Astrocyte (in vitro differentiated cells and primary cell): ENCODE measurements around the gene NACC1. TPM values are rescaled to one million over a fixed set of nuclear protein-coding genes. Genes with fewer than 3 reads are reported as not detected.

Experiments used
- DNase-seq: peaks from one replicate; pipeline ENCODE4 v3.0.0-alpha.2; 2010; ENCODE audit warnings: low read depth
- FAIRE-seq: peaks from 2 replicates; lab custom pipeline; 2011; peaks lifted over from hg19 to GRCh38; lab: Jason Lieb, UNC
- H2AFZ ChIP-seq: 2 replicates; pipeline ENCODE4 v1.6.0; 2012; ENCODE audit warnings: low read depth, low read length, inconsistent platforms
- H3K27ac ChIP-seq: 2 replicates; pipeline ENCODE4 v1.5.1; 2011; ENCODE audit warnings: low read depth, low read length, inconsistent platforms
- H3K27me3 ChIP-seq: 2 replicates; pipeline ENCODE4 v1.6.0; 2011; ENCODE audit warnings: low read length, inconsistent platforms; ENCODE audit not compliant: insufficient read depth
- H3K36me3 ChIP-seq: 2 replicates; pipeline ENCODE4 v1.5.1; 2011; ENCODE audit warnings: low read length, inconsistent platforms; ENCODE audit not compliant: insufficient read depth
- H3K4me1 ChIP-seq: 2 replicates; pipeline ENCODE4 v1.5.1; 2011; ENCODE audit warnings: low read length, inconsistent platforms; ENCODE audit not compliant: insufficient read depth
- H3K4me2 ChIP-seq: 2 replicates; pipeline ENCODE4 v1.6.0; 2012; ENCODE audit warnings: low read length, inconsistent platforms
- H3K4me3 ChIP-seq: 2 replicates; pipeline ENCODE4 v1.5.1; 2011; ENCODE audit warnings: low read depth, mild to moderate bottlenecking, low read length, inconsistent platforms; ENCODE audit not compliant: insufficient read depth
- H3K79me2 ChIP-seq: 2 replicates; pipeline ENCODE4 v1.6.0; 2012; ENCODE audit warnings: mild to moderate bottlenecking, low read length, inconsistent platforms; ENCODE audit not compliant: insufficient read depth
- H3K9ac ChIP-seq: 2 replicates; pipeline ENCODE4 v1.6.0; 2012; ENCODE audit warnings: mild to moderate bottlenecking, low read length, inconsistent platforms
- H3K9me3 ChIP-seq: 2 replicates; pipeline ENCODE4 v1.5.1; 2012; ENCODE audit warnings: low read depth, mild to moderate bottlenecking, low read length, inconsistent platforms; ENCODE audit not compliant: insufficient read depth
- H4K20me1 ChIP-seq: 2 replicates; pipeline ENCODE4 v1.6.0; 2012; ENCODE audit warnings: low read length, inconsistent platforms; ENCODE audit not compliant: insufficient read depth
- H3K27ac Mint-ChIP-seq: one replicate; pipeline ENCODE4 v1.8.0; 2021; ENCODE audit warnings: mild to moderate bottlenecking, mixed read lengths; ENCODE audit not compliant: unreplicated experiment
- H3K27me3 Mint-ChIP-seq: one replicate; pipeline ENCODE4 v1.8.0; 2021; ENCODE audit warnings: low read depth, mixed read lengths; ENCODE audit not compliant: unreplicated experiment
- H3K36me3 Mint-ChIP-seq: one replicate; pipeline ENCODE4 v1.8.0; 2021; ENCODE audit warnings: low read depth, mixed read lengths; ENCODE audit not compliant: unreplicated experiment
- H3K4me1 Mint-ChIP-seq: one replicate; pipeline ENCODE4 v1.8.0; 2021; ENCODE audit warnings: low read depth, mixed read lengths; ENCODE audit not compliant: unreplicated experiment
- H3K4me3 Mint-ChIP-seq: one replicate; pipeline ENCODE4 v1.8.0; 2021; ENCODE audit warnings: mild to moderate bottlenecking, moderate library complexity, mixed read lengths; ENCODE audit not compliant: unreplicated experiment
- H3K9me3 Mint-ChIP-seq: one replicate; pipeline ENCODE4 v1.8.0; 2021; ENCODE audit warnings: mild to moderate bottlenecking, mixed read lengths; ENCODE audit not compliant: unreplicated experiment
- EZH2 ChIP-seq: IDR thresholded peaks from 2 replicates; pipeline ENCODE4 v1.6.1; 2012; ENCODE audit warnings: mild to moderate bottlenecking, low read length, inconsistent platforms; ENCODE audit not compliant: insufficient read depth
- total RNA-seq: library from RNA; stranded (reverse); gene quantifications from 2 replicates; pipeline ENCODE4 v1.2.1, GENCODE V29; 2021
- TF ChIP-seq, protein P1 (sequence below): IDR thresholded peaks from 2 replicates; pipeline ENCODE4 v1.5.1; 2011; ENCODE audit warnings: low read depth, mild to moderate bottlenecking, inconsistent platforms, low read length, moderate library complexity; ENCODE audit not compliant: insufficient read depth

Gene NACC1
- total RNA-seq, 1 donor from 2014 or later: 104 TPM

GRCh38 chr19:13072188-13072908, 45.7 kb upstream of the NACC1 start:
- H3K4me3 ChIP-seq: no peak overlapping the region
- H3K36me3 Mint-ChIP-seq: peaks cover 17% of the 10 kb centered on the region
- H3K27me3 ChIP-seq: no peaks in the 10 kb centered on the region
- H2AFZ ChIP-seq: no peak overlapping the region
- H4K20me1 ChIP-seq: peaks cover 72% of the 10 kb centered on the region
- TF ChIP-seq, protein P1, sequence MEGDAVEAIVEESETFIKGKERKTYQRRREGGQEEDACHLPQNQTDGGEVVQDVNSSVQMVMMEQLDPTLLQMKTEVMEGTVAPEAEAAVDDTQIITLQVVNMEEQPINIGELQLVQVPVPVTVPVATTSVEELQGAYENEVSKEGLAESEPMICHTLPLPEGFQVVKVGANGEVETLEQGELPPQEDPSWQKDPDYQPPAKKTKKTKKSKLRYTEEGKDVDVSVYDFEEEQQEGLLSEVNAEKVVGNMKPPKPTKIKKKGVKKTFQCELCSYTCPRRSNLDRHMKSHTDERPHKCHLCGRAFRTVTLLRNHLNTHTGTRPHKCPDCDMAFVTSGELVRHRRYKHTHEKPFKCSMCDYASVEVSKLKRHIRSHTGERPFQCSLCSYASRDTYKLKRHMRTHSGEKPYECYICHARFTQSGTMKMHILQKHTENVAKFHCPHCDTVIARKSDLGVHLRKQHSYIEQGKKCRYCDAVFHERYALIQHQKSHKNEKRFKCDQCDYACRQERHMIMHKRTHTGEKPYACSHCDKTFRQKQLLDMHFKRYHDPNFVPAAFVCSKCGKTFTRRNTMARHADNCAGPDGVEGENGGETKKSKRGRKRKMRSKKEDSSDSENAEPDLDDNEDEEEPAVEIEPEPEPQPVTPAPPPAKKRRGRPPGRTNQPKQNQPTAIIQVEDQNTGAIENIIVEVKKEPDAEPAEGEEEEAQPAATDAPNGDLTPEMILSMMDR: no peak
- no peak for TF ChIP-seq EZH2
- DNase-seq (no peak), FAIRE-seq (no peak)
- peaks cover 12% of the 10 kb centered on the region for H3K4me1 ChIP-seq
- no peaks in the 10 kb centered on the region for H3K9me3 ChIP-seq
- no peak overlapping the region for H3K4me2 ChIP-seq
- H3K9ac ChIP-seq: no peak overlapping the region
- no peaks in the 10 kb centered on the region for H3K4me1 Mint-ChIP-seq
- peaks cover 50% of the 10 kb centered on the region for H3K79me2 ChIP-seq
- H3K27me3 Mint-ChIP-seq: peaks cover 86% of the 10 kb centered on the region
- no peak overlapping the region for H3K4me3 Mint-ChIP-seq
- H3K9me3 Mint-ChIP-seq: no peaks in the 10 kb centered on the region
- no peak overlapping the region for H3K27ac Mint-ChIP-seq
- H3K36me3 ChIP-seq: peaks cover 2% of the 10 kb centered on the region
- no peak overlapping the region for H3K27ac ChIP-seq

DNA sequence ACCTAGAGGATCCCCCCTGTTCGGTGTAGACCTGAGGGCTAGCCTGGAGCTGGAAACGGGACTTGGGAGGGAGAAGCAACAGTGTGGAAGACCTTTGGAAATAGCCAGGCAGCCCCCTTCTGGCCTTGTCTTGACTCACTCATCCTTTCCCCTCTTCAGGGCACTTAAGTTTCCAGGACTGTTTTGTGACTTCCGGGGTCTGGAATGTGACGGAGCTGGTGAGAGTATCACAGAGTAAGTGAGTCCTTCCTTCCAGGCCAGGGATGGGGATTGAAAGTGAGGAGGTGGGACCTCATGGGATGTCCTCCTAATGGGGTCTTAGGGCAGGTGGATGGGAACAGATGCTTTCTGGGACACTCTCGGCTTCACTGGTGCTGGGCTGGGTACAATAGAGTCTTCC, 44.8 kb upstream of the NACC1 start:
- Mint-ChIP-seq H3K27ac (no peak overlapping the region), H3K4me3 (no peak overlapping the region), H3K4me1 (no peaks in the 10 kb centered on the region), H3K27me3 (peaks cover 85% of the 10 kb centered on the region), H3K36me3 (peaks cover 17% of the 10 kb centered on the region), H3K9me3 (no peaks in the 10 kb centered on the region)
- no peak overlapping the region for H3K27ac ChIP-seq
- no peak overlapping the region for H3K4me3 ChIP-seq
- no peaks in the 10 kb centered on the region for H3K9me3 ChIP-seq
- no peak overlapping the region for H3K9ac ChIP-seq
- peaks cover 68% of the 10 kb centered on the region for H4K20me1 ChIP-seq
- no peak for FAIRE-seq
- DNase-seq: no peak
- TF ChIP-seq, protein P1: no peak
- no peak for TF ChIP-seq EZH2
- H3K27me3 ChIP-seq: no peaks in the 10 kb centered on the region
- peaks cover 2% of the 10 kb centered on the region for H3K36me3 ChIP-seq
- H3K4me1 ChIP-seq: peaks cover 12% of the 10 kb centered on the region
- no peak overlapping the region for H3K4me2 ChIP-seq
- H3K79me2 ChIP-seq: peaks cover 43% of the 10 kb centered on the region
- no peak overlapping the region for H2AFZ ChIP-seq

GRCh38 chr19:13074378-13074777, 43.7 kb upstream of the NACC1 start:
- H2AFZ ChIP-seq: no peak overlapping the region
- no peaks in the 10 kb centered on the region for H3K27me3 ChIP-seq
- Mint-ChIP-seq H3K4me1 (peaks cover 1% of the 10 kb centered on the region), H3K9me3 (no peaks in the 10 kb centered on the region), H3K36me3 (peaks cover 17% of the 10 kb centered on the region), H3K27me3 (peaks cover 80% of the 10 kb centered on the region), H3K27ac (no peak overlapping the region), H3K4me3 (no peak overlapping the region)
- peaks cover 64% of the 10 kb centered on the region for H4K20me1 ChIP-seq
- H3K27ac ChIP-seq: no peak overlapping the region
- no peak overlapping the region for H3K9ac ChIP-seq
- TF ChIP-seq EZH2: no peak
- TF ChIP-seq, protein P1: no peak
- peaks cover 15% of the 10 kb centered on the region for H3K4me1 ChIP-seq
- no peak overlapping the region for H3K4me2 ChIP-seq
- no peak for DNase-seq
- FAIRE-seq: no peak
- peaks cover 32% of the 10 kb centered on the region for H3K79me2 ChIP-seq
- peaks cover 2% of the 10 kb centered on the region for H3K36me3 ChIP-seq
- no peak overlapping the region for H3K4me3 ChIP-seq
- H3K9me3 ChIP-seq: no peaks in the 10 kb centered on the region
